K562 (cell line): ENCODE measurements around the gene NOTCH3. TPM values are rescaled to one million over a fixed set of nuclear protein-coding genes. Genes with fewer than 3 reads are reported as not detected.
A peak's percentile ranks its signal among the peaks of the same experiment; 100 is the strongest.

Source experiments
- ARNT ChIP-seq, 2 experiments: fragments of 450-650 bp; IDR thresholded peaks; 2 replicates each; pipeline ENCODE4 v1.6.1; 2016; ENCODE audit warnings: mild to moderate bottlenecking in 1 of 2
- CBX1 ChIP-seq: sonication (generic); IDR thresholded peaks from 2 replicates; pipeline ENCODE4 v1.6.1; 2016; ENCODE audit warnings: antibody characterized with exemption, low read depth, mild to moderate bottlenecking
- CBX3 ChIP-seq, 2 experiments: IDR thresholded peaks; 1 replicate in 1 of 2; 2 replicates in 1 of 2; pipeline ENCODE4 v1.6.1; 2012; ENCODE audit warnings: inconsistent platforms in 2 of 2, low read length in 2 of 2, borderline replicate concordance in 1 of 2, control low read depth in 1 of 2
- MEF2D ChIP-seq: conservative IDR thresholded peaks from 2 replicates; pipeline ENCODE4 v1.6.1; 2016; ENCODE audit warnings: low read depth, missing genetic modification characterization, missing compliant biosample characterization
- MEIS2 ChIP-seq: fragments of 450-650 bp; IDR thresholded peaks from 2 replicates; pipeline ENCODE4 v1.6.1; 2014; ENCODE audit warnings: mild to moderate bottlenecking; ENCODE audit not compliant: partially characterized antibody
- PATZ1 ChIP-seq: fragments of 250-450 bp; sonication (Bioruptor Pico); IDR thresholded peaks from 2 replicates; pipeline ENCODE4 v1.5.0; 2020; ENCODE audit warnings: mild to moderate bottlenecking, borderline replicate concordance
- TOE1 ChIP-seq, 2 experiments: fragments of 450-650 bp in 1 of 2; sonication (generic) in 1 of 2; formaldehyde crosslinking in 1 of 2; IDR thresholded peaks; 2 replicates each; pipeline versions ENCODE4 v1.7.1 to v1.8.0; 2016 to 2022; ENCODE audit warnings: borderline replicate concordance in 2 of 2, mild to moderate bottlenecking in 2 of 2, antibody characterized with exemption in 1 of 2, inconsistent platforms in 1 of 2, low read depth in 1 of 2, missing genetic modification reagents in 1 of 2, moderate library complexity in 1 of 2
- ZNF57 ChIP-seq: fragments of 450-650 bp; formaldehyde crosslinking; IDR thresholded peaks from 2 replicates; pipeline ENCODE4 v1.4.0; 2020; ENCODE audit warnings: mild to moderate bottlenecking, moderate library complexity
- polyA plus RNA-seq, 8 experiments: library from polyadenylated mRNA; depleted of rRNA in 4 of 8; stranded (reverse) in 5 of 8; unstranded in 3 of 8; fragments of >200 nt; fragmentation: Nextera tagmentation in 2 of 8; fragmentation: Illumina TruSeq in 1 of 8; extraction: Ambion mirVana in 2 of 8; extraction: Trizol in 1 of 8; gene quantifications; 2 replicates each; pipeline versions ENCODE4 v1.2.1 to v1.2.3, GENCODE V29; 2011 to 2014; ENCODE audit warnings: inconsistent platforms in 1 of 8, missing spikeins in 1 of 8
- total RNA-seq, 7 experiments: library from RNA; depleted of rRNA in 6 of 7; stranded (reverse); fragments of >200 nt in 6 of 7; fragmentation: Illumina TruSeq in 2 of 7; extraction: Trizol in 2 of 7; gene quantifications; 2 replicates each; pipeline versions ENCODE4 v1.2.1 to v1.2.3, GENCODE V29; 2011 to 2021; ENCODE audit warnings: low replicate concordance in 1 of 7
- TF ChIP-seq, protein P1 (sequence below): fragments of 250-450 bp; sonication (Bioruptor Pico); IDR thresholded peaks from 2 replicates; pipeline ENCODE4 v1.8.0; 2021; ENCODE audit warnings: moderate library complexity, mild to moderate bottlenecking, inconsistent platforms

The NOTCH3 gene
- total and polyA plus RNA-seq, 9 of the 15 experiments (the other 6 are each of a cell fraction or from before 2014, with no cell fraction given), result under 0.01 to 1.2 (median 0.16) TPM

GRCh38 chr19:15118789-15119494, 81.9 kb downstream of the NOTCH3 start (continued):
- TF ChIP-seq, protein P1, sequence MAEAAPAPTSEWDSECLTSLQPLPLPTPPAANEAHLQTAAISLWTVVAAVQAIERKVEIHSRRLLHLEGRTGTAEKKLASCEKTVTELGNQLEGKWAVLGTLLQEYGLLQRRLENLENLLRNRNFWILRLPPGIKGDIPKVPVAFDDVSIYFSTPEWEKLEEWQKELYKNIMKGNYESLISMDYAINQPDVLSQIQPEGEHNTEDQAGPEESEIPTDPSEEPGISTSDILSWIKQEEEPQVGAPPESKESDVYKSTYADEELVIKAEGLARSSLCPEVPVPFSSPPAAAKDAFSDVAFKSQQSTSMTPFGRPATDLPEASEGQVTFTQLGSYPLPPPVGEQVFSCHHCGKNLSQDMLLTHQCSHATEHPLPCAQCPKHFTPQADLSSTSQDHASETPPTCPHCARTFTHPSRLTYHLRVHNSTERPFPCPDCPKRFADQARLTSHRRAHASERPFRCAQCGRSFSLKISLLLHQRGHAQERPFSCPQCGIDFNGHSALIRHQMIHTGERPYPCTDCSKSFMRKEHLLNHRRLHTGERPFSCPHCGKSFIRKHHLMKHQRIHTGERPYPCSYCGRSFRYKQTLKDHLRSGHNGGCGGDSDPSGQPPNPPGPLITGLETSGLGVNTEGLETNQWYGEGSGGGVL (CRISPR knock-in tag), result no peak
- no peak for TF ChIP-seq PATZ1 (CRISPR knock-in tag)
- TF ChIP-seq TOE1 (IDR thresholded peaks at IDR 0.05; ENCODE audit: borderline replicate concordance), result no peak
- TF ChIP-seq TOE1 (CRISPR knock-in tag; IDR thresholded peaks at IDR 0.05; ENCODE audit: borderline replicate concordance, low read depth), result no peak
- TF ChIP-seq ZNF57 (CRISPR knock-in tag), result no peak
- no peak for TF ChIP-seq MEIS2
- TF ChIP-seq ARNT (IDR thresholded peaks at IDR 0.05), result no peak
- 0 out of 2 replicates have a peak, but pooled peaks have one; percentile 58 for TF ChIP-seq CBX1
- no peak for TF ChIP-seq MEF2D (tag)
- peak in 1 of 2 experiments; percentile 89; a peak in 2 of 3 replicates for TF ChIP-seq CBX3 (IDR thresholded peaks at IDR 0.05; ENCODE audit: borderline replicate concordance in 1 of 2, low read length in 2 of 2)
